HCT116 (cell line): ENCODE results near the gene CD109. TPM values are rescaled to one million over a fixed set of nuclear protein-coding genes. Genes with fewer than 3 reads are reported as not detected.

ENCODE experiments used
- ATAC-seq: fragments of 200-7000 bp; cut with Tn5 transposase; 2 replicates; pipeline ENCODE4 v1.9.1; 2020; ENCODE audit warnings: mild to moderate bottlenecking, moderate library complexity
- BruUV-seq: library from RNA; stranded (reverse); fragments of 400-500 nt; replicated peaks from 2 replicates; lab custom pipeline; 2021; lab: Mats Ljungman, UMichigan
- CTCF ChIA-PET: fragments of 300-600 bp; sonication (Branson Sonifier 250); formaldehyde crosslinking; loops from one replicate; lab custom pipeline; 2021; ENCODE audit warnings: antibody characterized with exemption; lab: Charles Lee
- POLR2A ChIA-PET: fragments of 300-600, 350-600 bp; sonication (Branson Sonifier 250); formaldehyde crosslinking; loops from one replicate; lab custom pipeline; 2021; ENCODE audit warnings: antibody characterized with exemption; lab: Charles Lee
- RAD21 ChIA-PET, 2 experiments: fragments of 300-600 bp; sonication (Branson Sonifier 250); formaldehyde crosslinking; loops; one replicate each; lab custom pipeline; 2023; ENCODE audit warnings: low total read pairs in 2 of 2; ENCODE audit not compliant: uncharacterized antibody in 2 of 2, unreplicated experiment in 2 of 2, low non-redundant PET in 1 of 2; lab: Charles Lee
- DNase-seq: peaks from one replicate; pipeline ENCODE4 v3.0.0-alpha.2; 2010; ENCODE audit warnings: low read depth, low spot score
- H2AFZ ChIP-seq: fragments of 200-600 bp; shearing (Covaris generic), sonication (generic); 2 replicates; pipeline ENCODE4 v1.6.1; 2017; ENCODE audit warnings: low read depth, mixed run types, mixed read lengths, antibody characterized with exemption, low read length; ENCODE audit not compliant: poor library complexity, severe bottlenecking
- H3K27ac ChIP-seq: 2 replicates; pipeline ENCODE4 v1.5.1; 2012; ENCODE audit warnings: low read depth, low read length
- H3K27me3 ChIP-seq: fragments of 200-600 bp; sonication (generic); 2 replicates; pipeline ENCODE4 v1.6.1; 2016; ENCODE audit warnings: mixed run types, low read length, mixed read lengths; ENCODE audit not compliant: insufficient read depth
- H3K36me3 ChIP-seq, 2 experiments: fragments of 200-500 bp in 1 of 2; fragments of 200-600 bp in 1 of 2; sonication (Bioruptor generic) in 1 of 2; sonication (generic) in 1 of 2; 2 replicates each; pipeline versions ENCODE4 v1.5.1 to v1.6.1; 2014 to 2016; ENCODE audit warnings: low read length in 2 of 2, inconsistent platforms in 1 of 2, mixed read lengths in 1 of 2, mixed run types in 1 of 2; ENCODE audit not compliant: insufficient read depth in 2 of 2, control insufficient read depth in 1 of 2
- H3K4me1 ChIP-seq, 2 experiments: fragments of 200-600 bp in 1 of 2; sonication (generic) in 1 of 2; 2 replicates each; pipeline versions ENCODE4 v1.5.1 to v1.6.1; 2012 to 2017; ENCODE audit warnings: low read length in 2 of 2, inconsistent platforms in 1 of 2, mild to moderate bottlenecking in 1 of 2, mixed read lengths in 1 of 2, mixed run types in 1 of 2, moderate library complexity in 1 of 2; ENCODE audit not compliant: insufficient read depth in 2 of 2, control insufficient read depth in 1 of 2
- H3K4me2 ChIP-seq: fragments of 200-600 bp; sonication (generic); 2 replicates; pipeline ENCODE4 v1.6.1; 2017; ENCODE audit warnings: mixed run types, low read length, mixed read lengths
- H3K4me3 ChIP-seq, 2 experiments: fragments of 200-600 bp in 1 of 2; sonication (generic) in 1 of 2; replicated peaks in 1 of 2; 2 replicates each; pipeline ENCODE4 v1.5.1; 2011 to 2016; ENCODE audit warnings: low read length in 2 of 2, control low read depth in 1 of 2, low read depth in 1 of 2, mild to moderate bottlenecking in 1 of 2, mixed read lengths in 1 of 2, mixed run types in 1 of 2
- H3K79me2 ChIP-seq: fragments of 200-600 bp; sonication (generic); 2 replicates; pipeline ENCODE4 v1.6.1; 2017; ENCODE audit warnings: mild to moderate bottlenecking, mixed run types, low read length, moderate library complexity, mixed read lengths; ENCODE audit not compliant: insufficient read depth
- H3K9ac ChIP-seq: fragments of 200-600 bp; sonication (generic); 2 replicates; pipeline ENCODE4 v1.6.1; 2016; ENCODE audit warnings: low read length, mixed read lengths
- H3K9me2 ChIP-seq: fragments of 200-600 bp; sonication (generic), shearing (Covaris generic); 2 replicates; pipeline ENCODE4 v1.6.1; 2017; ENCODE audit warnings: mixed run types, mild to moderate bottlenecking, moderate library complexity; ENCODE audit not compliant: insufficient read depth
- H3K9me3 ChIP-seq, 2 experiments: fragments of 200-500 bp in 1 of 2; fragments of 200-600 bp in 1 of 2; sonication (Bioruptor generic) in 1 of 2; sonication (generic) in 1 of 2; 2 replicates each; pipeline ENCODE4 v1.6.1; 2014 to 2017; ENCODE audit warnings: low read length in 2 of 2, mixed read lengths in 2 of 2, inconsistent platforms in 1 of 2, low read depth in 1 of 2, mild to moderate bottlenecking in 1 of 2, mixed run types in 1 of 2, moderate library complexity in 1 of 2; ENCODE audit not compliant: control insufficient read depth in 1 of 2, insufficient read depth in 1 of 2
- H4K20me1 ChIP-seq: fragments of 200-600 bp; sonication (generic), shearing (Covaris generic); 2 replicates; pipeline ENCODE4 v1.6.1; 2017; ENCODE audit warnings: mixed run types, mild to moderate bottlenecking, moderate library complexity; ENCODE audit not compliant: insufficient read depth
- CEBPB ChIP-seq: IDR thresholded peaks from 2 replicates; pipeline ENCODE4 v1.6.1; 2012; ENCODE audit warnings: low read depth
- CTCF ChIP-seq, 3 experiments: fragments of 200-600 bp in 1 of 3; sonication (generic) in 1 of 3; IDR thresholded peaks in 2 of 3; conservative IDR thresholded peaks in 1 of 3; 2 replicates each; pipeline ENCODE4 v1.5.1; 2012 to 2017; ENCODE audit warnings: low read depth in 2 of 3, low read length in 2 of 3, antibody characterized with exemption in 1 of 3, borderline replicate concordance in 1 of 3, control low read depth in 1 of 3, mild to moderate bottlenecking in 1 of 3, mixed read lengths in 1 of 3, mixed run types in 1 of 3, moderate library complexity in 1 of 3; ENCODE audit not compliant: insufficient read depth in 1 of 3
- EGR1 ChIP-seq: IDR thresholded peaks from 2 replicates; pipeline ENCODE4 v1.6.1; 2012; ENCODE audit warnings: low read depth
- ELF1 ChIP-seq: IDR thresholded peaks from 2 replicates; pipeline ENCODE4 v1.6.1; 2012; ENCODE audit warnings: low read depth, borderline replicate concordance
- EZH2 ChIP-seq: fragments of 200-600 bp; sonication (generic); IDR thresholded peaks from 2 replicates; pipeline ENCODE4 v1.6.1; 2017; ENCODE audit warnings: antibody characterized with exemption, mixed run types
- JUND ChIP-seq: IDR thresholded peaks from 2 replicates; pipeline ENCODE4 v1.6.1; 2012
- MAX ChIP-seq: IDR thresholded peaks from 2 replicates; pipeline ENCODE4 v1.6.1; 2012
- POLR2A ChIP-seq: IDR thresholded peaks from 2 replicates; pipeline ENCODE4 v1.7.0; 2011; ENCODE audit warnings: borderline replicate concordance; ENCODE audit not compliant: insufficient read depth, insufficient read length; ENCODE audit errors: extremely low read depth
- POLR2AphosphoS5 ChIP-seq: IDR thresholded peaks from 2 replicates; pipeline ENCODE4 v1.6.1; 2011; ENCODE audit warnings: mild to moderate bottlenecking, low read depth, low read length, moderate library complexity
- REST ChIP-seq: IDR thresholded peaks from 2 replicates; pipeline ENCODE4 v1.6.1; 2012; ENCODE audit warnings: low read depth
- SRF ChIP-seq: IDR thresholded peaks from 2 replicates; pipeline ENCODE4 v1.6.1; 2012; ENCODE audit warnings: low read depth
- TCF7L2 ChIP-seq: IDR thresholded peaks from 2 replicates; pipeline ENCODE4 v1.7.0; 2011; ENCODE audit warnings: borderline replicate concordance, inconsistent platforms; ENCODE audit not compliant: insufficient read depth, insufficient read length; ENCODE audit errors: extremely low read depth
- YY1 ChIP-seq: IDR thresholded peaks from 2 replicates; pipeline ENCODE4 v1.6.1; 2011; ENCODE audit warnings: low read length, low read depth, moderate library complexity, mild to moderate bottlenecking; ENCODE audit not compliant: insufficient replicate concordance; ENCODE audit errors: extremely low read depth
- ZFX ChIP-seq: fragments of 450-650 bp; IDR thresholded peaks from 2 replicates; pipeline ENCODE4 v1.6.1; 2017
- ZNF274 ChIP-seq: fragments of 200-500 bp; sonication (Bioruptor generic); IDR thresholded peaks from 2 replicates; pipeline ENCODE4 v1.6.1; 2014; ENCODE audit warnings: mild to moderate bottlenecking, low read depth, low read length, inconsistent platforms
- intact Hi-C: fragments of 100-400 bp; cut with micrococcal nuclease; formaldehyde crosslinking; loops from 2 replicates; pipeline ENCODE4 v1.10.0; 2022
- total RNA-seq: library from RNA; stranded (reverse); gene quantifications from one replicate; pipeline ENCODE4 v1.2.1, GENCODE V29; 2021; ENCODE audit not compliant: unreplicated experiment

The CD109 gene
- total RNA-seq, 1 experiment from 2014 or later = 42.1 TPM

- ATAC-seq = no peak
- H3K79me2 ChIP-seq = no peaks in the 10 kb centered on the region
- TF ChIP-seq TCF7L2 = no peak
- TF ChIP-seq, all 23 proteins: peak for 0
- Histone ChIP-seq H2AFZ (no peak overlapping the region), H3K9ac (no peak overlapping the region), H3K36me3 (no peaks in the 10 kb centered on the region), H3K9me2 (no peaks in the 10 kb centered on the region), H3K27ac (no peak overlapping the region), H3K4me3 (no peak overlapping the region), H3K4me2 (no peak overlapping the region), H3K9me3 (no peaks in the 10 kb centered on the region), H3K27me3 (no peaks in the 10 kb centered on the region), H4K20me1 (0 out of 2 replicates have a peak, but pooled peaks cover 3% of the 10 kb centered on the region), H3K4me1 (peaks cover 6 to 13% of the 10 kb centered on the region in 2 experiments)
- DNase-seq = no peak
- intact Hi-C loops = loop anchor here (10.0 kb wide), 1 partner anchor 202 kb away; no protein-coding TSS in a partner anchor
- no TSS peak for BruUV-seq
- CTCF ChIA-PET = interaction anchor here (1.1 to 1.2 kb wide), 2 partner anchors 10 to 1466 kb away, joined by 4 to 5 read pairs; no protein-coding TSS in a partner anchor
- RAD21 ChIA-PET = no interaction called here
- POLR2A ChIA-PET = no interaction called here
Observed at GRCh38 chr6:73743081-73743480, 47.1 kb downstream of the CD109 start.

GRCh38 chr6:73743556-73743955, 47.6 kb downstream of the CD109 start:
- ChIA-PET CTCF (interaction anchor here (0.5 kb wide), 1 partner anchor 69 kb away, joined by 3 read pairs; no protein-coding TSS in a partner anchor), RAD21 (no interaction called here), POLR2A (no interaction called here)
- no peaks in the 10 kb centered on the region for H3K36me3 ChIP-seq
- no peak overlapping the region for H3K4me3 ChIP-seq
- H3K79me2 ChIP-seq = no peaks in the 10 kb centered on the region
- H3K27ac ChIP-seq = no peak overlapping the region
- TF ChIP-seq CEBPB (no peak), CTCF (IDR thresholded peaks at IDR 0.05 in 2 of 3, conservative IDR thresholded peaks at IDR 0.05 in 1 of 3; ENCODE audit: borderline replicate concordance in 1 of 3, insufficient read depth in 1 of 3, low read depth in 2 of 3, low read length in 2 of 3) (no peak), POLR2A (no peak), YY1 (no peak), POLR2AphosphoS5 (no peak), MAX (no peak), ZNF274 (no peak), ZFX (no peak), EGR1 (no peak), ELF1 (no peak), SRF (no peak), EZH2 (no peak), JUND (no peak), TCF7L2 (no peak), REST (no peak)
- no peaks in the 10 kb centered on the region for H3K9me2 ChIP-seq
- H4K20me1 ChIP-seq = 0 out of 2 replicates have a peak, but pooled peaks cover 3% of the 10 kb centered on the region
- no peaks in the 10 kb centered on the region for H3K27me3 ChIP-seq
- no peak for ATAC-seq
- H3K9ac ChIP-seq = no peak overlapping the region
- no TSS peak for BruUV-seq
- DNase-seq = no peak
- intact Hi-C loops = loop anchor here (10.0 kb wide), 1 partner anchor 201 kb away; no protein-coding TSS in a partner anchor
- no peak overlapping the region for H3K4me2 ChIP-seq
- no peaks in the 10 kb centered on the region for H3K9me3 ChIP-seq
- peaks cover 6 to 13% of the 10 kb centered on the region in 2 experiments for H3K4me1 ChIP-seq
- H2AFZ ChIP-seq = no peak overlapping the region
